NCI-H510A treated with DMSO at 0.1 percent for 48 hours (cell line): ENCODE measurements around the gene PTPN11.
"Not testable (repeated sequence)": the region's sequence is repeated elsewhere in the genome, so short reads cannot be mapped to it uniquely, and the experiment has no call there.

Experiments used
- DNase-seq: peaks from one replicate; lab custom pipeline; 2025; lab: John Stamatoyannopoulos, UW

PTPN11 gene

DNA sequence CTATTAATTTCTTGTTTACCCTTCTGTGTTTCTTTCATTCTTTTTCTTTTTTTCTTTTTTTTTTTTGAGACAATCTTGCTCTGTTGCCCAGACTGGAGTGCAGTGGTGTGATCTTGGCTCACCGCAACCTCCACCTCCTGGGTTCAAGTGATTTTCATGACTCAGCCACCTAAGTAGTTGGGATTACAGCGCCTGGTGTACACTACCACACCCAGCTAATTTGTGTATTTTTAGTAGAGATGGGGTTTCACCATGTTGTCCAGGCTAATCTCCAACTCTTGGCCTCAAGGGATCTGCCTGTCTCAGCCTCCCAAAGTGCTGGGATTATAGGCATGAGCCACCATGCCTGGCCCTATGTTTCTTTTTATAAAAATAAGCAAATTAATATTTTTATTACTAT is 29.4 kb downstream of the PTPN11 start:
- not testable (repeated sequence) for DNase-seq

DNA sequence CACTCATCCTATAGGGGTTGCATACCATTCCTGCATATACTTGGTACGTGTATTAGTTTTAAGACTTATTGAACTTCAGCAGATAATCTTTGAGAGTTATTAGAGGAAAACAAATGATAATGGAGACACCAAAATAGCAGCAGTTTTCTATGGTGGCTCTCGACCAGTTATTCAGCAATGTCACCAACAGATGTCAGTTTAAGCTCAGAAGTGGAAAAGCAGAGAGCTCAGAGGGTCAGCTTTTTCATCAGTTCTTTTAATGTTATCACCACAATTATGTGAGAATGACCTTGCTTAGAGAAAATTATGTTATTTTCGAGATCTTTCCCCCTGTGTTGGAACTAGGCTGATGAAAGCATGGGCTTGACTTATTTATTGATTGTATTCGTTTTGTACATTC is 32.0 kb downstream of the PTPN11 start:
- DNase-seq, result no peak

DNA sequence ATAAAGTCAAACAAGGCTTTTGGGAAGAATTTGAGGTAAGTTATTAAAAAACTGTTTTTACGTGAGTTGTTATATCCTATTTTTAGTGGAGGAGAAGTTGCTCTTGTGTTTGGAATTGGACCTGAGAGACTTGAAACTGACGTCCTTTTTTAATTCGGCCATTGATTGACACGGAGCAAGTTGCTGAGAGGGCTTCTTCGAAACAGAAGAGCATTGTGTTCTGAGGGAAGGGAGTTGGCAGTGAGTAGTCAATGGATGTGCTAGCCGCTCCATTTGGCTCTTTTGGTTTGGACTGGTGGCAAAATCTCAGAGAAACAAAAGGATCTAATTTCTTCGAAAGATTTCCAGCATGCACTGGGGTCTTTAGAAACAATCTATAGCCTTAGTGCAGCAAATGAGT is 37.3 kb downstream of the PTPN11 start:
- DNase-seq, result no peak

DNA sequence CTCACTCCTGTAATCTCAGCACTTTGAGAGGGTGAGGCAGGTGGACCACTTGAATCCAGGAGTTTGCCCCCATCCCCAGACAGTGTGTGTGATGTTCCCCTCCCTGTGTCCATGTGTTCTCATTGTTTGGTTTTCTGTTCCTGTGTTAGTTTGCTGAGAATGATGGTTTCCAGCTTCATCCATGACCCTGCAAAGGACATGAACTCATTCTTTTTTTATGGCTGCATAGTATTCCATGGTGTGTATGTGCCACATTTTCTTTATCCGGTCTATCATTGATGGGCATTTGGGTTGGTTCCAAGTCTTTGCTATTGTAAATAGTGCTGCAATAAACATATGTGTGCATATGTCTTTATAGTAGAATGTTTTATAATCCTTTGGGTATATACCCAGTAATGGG is 38.4 kb downstream of the PTPN11 start:
- not testable (repeated sequence) for DNase-seq

DNA sequence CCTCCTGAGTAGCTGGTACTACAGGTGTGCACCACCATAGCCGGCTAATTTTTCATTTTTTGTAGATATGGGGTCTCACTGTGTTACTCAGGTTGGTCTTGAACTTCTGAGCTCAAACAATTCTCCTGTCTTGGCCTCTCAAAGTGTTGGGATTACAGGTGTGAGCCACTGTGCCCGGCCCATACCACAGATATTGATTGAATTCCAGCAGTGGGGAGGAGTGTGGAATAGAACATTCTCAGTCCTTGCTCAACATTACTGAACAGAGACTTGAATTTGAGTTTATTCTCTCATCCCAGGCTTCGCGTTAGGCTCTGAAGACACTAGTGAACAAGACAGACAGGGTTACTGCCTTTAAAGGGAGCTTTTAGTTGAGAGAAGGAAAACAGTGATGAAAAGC is 39.6 kb downstream of the PTPN11 start:
- DNase-seq, result no peak

DNA sequence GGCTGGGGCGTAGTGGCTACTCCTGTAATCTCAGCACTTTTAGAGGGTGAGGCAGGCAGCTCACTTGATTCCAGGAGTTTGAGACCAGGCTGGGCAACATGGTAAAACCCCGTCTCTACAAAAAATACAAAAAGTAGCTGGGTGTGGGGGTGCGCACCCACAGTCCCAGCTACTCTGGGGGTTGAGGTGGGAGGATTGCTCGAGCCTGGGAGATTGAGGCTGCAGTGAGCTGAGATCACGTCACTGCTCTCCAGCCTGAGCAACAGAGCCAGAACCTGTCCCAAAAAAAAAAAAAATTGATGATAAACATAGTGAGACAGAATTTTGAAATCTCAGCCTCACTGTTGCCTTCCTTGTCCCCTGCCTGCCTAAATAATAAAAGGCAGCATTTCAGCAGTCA is 40.0 kb downstream of the PTPN11 start:
- DNase-seq, result no peak

DNA sequence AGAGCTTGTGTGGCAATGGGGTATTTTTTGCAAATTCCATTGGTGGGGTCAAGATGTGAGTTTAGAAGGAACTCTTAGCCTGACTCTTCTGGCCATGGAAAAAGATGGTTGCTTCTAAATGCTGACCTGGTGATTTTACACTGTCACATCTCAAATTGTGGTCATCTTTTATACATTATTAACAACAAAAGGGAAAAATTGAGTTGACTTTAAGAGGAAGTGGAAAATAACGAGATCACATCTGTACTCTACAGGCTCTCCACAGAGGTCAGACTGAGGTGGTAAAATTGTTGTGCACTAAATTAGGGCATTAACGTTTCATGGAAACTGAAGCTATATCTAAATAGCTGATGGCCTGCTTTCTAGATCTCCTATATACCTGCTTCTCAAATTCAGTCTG is 44.7 kb downstream of the PTPN11 start:
- DNase-seq, result no peak

DNA sequence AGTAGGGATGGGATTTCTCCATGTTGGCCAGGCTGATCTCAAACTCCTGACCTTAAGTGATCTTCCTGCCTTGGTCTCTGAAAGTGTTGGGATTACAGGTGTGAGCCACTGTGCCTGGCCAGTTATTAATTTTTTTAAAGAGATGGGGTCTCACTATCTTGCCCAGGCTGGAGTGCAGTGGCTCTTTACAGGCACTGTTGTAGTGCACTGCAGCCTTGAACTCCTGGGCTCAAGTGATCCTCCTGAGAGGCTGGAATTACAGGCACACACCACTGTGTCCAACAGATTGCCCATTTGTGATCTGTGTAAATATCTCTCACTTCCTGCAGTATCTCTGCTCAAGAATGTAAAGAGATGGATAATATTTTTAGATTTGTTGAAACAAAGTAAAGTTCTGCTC is 45.9 kb downstream of the PTPN11 start:
- no peak for DNase-seq

DNA sequence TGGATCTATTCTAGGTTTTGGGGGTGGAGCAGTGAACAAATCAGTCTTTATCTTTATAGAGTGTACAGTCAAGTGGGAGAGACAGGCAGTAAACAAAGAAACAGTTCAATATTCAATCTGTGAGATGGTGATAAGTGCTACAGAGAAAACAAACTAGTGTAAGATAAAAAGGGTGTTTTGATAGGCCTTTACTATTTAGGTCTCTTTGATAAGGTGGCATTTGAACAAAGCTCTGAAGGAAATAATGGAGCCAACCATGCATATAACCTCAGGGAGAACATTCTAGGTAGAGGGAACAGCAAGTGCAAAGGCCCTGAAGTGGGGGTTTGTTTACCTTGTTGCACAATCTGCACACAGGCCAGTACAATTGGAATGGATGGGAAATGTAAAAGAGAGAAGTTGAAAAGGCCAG is 47.3 kb downstream of the PTPN11 start:
- peak; percentile 96 for DNase-seq

DNA sequence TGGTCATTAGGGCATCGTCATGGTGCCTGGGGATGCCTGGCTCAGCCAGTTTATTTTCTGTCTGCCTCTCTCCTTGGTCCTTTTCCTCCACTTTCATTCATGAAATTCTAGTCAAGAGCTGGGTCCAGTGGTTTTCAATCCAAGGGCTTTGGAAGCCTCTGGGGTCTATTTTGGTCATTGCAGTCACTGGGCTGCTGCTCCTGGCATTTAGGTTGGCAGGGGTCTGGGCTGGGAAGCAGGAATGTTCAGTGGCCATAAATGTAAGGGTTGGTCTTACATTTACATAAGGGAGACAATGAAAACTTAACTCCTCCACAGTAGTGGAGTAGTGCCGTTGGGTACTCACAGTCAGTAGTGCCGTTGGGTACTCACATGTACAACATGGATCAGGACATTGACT is 48.1 kb downstream of the PTPN11 start:
- no peak for DNase-seq

DNA sequence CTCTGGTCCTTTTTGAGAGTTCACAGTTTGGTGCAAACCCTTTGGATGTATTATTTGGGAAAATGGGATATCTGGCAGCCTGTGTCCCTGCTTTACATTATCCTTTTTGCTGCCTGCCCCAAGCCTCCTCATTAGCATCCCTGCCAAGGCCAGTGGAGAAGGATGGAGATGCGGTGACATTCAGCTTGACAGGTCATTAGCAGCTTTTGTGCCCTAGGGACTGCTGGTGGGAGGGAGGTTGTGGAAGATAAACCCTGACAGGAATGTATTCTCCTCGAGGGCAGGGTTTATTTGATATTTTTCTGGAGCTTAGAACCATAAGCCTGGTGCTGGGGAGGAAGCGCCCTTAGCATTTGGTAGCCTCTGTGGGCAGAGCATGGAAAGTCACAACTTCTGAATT is 49.3 kb downstream of the PTPN11 start:
- DNase-seq, result no peak

DNA sequence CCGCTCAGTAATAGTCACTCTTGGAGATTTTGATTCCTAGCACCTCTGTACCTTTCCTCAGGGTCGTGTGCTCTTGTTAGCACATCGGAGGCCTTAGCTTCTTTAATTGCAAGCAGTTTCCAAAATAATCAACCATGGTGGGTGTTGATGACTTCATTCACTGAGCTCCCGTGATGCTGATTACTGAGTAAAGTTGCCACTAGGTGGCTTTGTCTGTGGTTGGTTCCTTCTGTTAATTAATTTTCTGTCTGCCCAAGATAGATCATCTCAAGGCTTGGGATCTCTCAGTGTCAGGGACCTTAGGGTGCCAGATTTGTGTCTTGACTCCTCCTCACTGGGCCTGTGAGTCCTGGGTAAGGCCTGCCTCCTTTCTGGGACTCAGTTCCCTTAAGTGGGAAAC is 54.3 kb downstream of the PTPN11 start:
- no peak for DNase-seq

DNA sequence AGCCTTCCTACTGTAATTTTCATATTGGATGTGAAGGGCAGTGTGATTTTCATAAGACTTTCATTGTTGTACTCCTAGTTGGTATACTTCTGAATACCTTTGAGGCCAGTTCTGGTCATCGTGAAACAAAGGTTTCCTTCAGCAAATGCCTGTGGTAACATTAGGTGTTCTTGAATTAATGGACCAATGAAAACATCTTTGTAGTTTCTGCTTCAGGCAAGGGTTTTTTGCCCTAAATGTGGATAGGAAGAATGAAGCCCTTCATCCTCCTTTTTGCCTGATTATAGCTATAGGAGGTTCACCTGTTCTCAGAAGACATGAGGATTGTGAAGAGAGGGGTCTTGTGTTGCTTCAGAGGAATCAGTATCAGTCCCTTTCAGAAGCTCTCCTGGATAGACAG is 60.7 kb downstream of the PTPN11 start:
- no peak for DNase-seq

DNA sequence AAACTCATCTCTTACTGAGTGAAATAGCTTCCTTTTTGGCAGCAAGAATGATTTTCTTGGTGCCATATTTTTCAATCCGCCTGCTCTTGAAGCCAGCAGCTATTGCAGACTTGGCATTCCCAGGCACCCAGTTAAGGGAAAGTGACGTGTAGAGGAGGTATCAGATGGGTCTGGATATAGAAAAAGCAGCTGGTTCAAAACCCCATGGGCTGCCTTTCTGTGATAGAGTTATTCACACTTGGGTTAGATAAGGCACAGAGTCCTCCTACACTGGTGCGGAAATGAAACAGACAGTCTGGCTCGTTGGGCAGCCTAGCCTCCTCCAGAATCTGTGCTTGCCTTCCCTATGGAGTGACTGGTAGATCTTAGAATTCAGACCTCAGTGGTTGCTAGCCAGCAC is 62.2 kb downstream of the PTPN11 start:
- no peak for DNase-seq

DNA sequence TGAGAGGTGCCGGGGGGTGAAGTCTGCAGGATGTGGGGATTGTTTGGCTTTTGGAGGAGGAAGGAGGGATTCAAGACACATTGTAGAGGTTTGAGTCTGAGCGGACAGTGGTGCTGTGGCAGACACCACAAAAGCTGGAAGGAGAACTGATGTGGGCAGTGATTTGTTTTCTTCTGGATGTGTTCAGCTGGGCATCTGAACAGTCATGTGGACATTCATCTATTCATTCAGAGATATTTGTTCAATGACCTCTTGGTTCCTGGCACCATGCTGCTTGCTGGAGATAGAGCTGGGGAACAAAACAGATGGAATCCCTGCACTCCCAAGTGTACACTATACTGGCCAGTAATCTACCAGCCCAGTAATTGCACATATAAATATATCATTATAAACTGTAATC is 64.0 kb downstream of the PTPN11 start:
- DNase-seq, result no peak

DNA sequence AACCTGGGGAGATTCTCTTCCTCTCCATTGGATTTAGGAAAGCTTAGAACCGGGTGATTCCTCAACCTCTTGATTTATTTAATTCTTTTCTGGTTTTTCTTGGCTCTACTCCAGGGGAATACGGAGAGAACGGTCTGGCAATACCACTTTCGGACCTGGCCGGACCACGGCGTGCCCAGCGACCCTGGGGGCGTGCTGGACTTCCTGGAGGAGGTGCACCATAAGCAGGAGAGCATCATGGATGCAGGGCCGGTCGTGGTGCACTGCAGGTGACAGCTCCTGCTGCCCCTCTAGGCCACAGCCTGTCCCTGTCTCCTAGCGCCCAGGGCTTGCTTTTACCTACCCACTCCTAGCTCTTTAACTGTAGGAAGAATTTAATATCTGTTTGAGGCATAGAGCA is 67.6 kb downstream of the PTPN11 start:
- DNase-seq, result no peak

DNA sequence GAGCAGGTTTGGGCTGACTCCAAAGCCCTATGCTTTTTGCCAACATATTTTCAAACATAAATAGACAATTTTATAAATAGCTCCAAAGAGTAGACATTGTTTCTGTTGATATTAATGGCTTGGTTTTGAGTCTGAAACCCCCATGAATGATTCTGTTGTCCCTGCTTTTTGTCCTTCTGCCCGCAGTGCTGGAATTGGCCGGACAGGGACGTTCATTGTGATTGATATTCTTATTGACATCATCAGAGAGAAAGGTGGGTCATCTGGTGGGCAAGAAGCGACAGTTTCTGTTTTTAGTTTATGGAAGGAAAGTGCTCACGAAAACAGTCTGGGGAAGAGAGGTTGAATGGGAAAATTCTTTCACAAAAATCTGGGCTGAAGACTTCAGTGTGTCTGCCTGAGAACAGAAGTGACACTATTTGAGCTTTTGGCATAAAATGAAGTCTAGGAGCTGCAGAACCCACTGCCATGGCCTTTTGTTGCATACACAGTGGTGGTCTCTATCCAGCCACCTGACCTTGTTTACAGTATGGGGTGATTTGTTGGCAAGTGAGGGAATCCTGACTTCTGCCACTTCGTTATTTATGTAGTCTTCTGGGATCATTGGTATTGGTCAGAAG is 69.6 kb downstream of the PTPN11 start:
- DNase-seq, result no peak

DNA sequence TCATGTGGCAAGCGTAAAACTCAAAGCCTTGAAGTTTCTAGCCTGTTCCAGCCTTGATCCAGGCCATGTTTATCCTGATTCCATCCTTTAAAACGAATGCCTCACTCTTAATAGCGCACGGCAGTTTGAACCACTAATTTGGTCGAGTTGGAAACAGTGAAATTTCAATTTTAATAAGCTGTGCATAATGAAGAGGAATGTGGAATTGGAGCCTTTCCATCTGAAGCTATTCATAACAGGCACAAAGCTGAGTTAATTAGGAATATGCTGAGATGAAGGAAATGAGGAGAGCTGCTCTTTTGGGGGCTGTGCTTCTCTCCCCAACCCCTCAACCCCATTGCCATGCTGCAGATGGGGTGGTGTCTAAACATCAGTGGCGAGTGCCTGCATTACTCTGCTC is 70.7 kb downstream of the PTPN11 start:
- DNase-seq, result no peak

DNA sequence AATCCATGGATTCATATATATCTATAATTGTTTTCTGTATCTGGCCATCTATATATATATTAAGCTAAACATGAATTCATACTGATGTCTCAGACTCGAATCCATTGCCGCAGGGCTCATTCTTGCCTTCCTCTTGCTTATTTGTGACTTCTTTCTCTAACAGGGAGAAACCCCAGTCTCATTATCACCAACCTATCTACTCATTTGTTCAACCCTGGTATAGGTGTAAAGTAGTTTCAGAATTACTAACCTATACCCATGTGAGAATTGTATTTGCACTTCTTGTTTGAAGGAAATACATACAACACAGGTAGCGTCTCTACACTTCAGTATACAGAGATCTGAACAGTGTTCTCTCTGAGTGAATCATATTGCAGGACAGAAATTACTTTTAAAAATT is 77.7 kb downstream of the PTPN11 start:
- no peak for DNase-seq

DNA sequence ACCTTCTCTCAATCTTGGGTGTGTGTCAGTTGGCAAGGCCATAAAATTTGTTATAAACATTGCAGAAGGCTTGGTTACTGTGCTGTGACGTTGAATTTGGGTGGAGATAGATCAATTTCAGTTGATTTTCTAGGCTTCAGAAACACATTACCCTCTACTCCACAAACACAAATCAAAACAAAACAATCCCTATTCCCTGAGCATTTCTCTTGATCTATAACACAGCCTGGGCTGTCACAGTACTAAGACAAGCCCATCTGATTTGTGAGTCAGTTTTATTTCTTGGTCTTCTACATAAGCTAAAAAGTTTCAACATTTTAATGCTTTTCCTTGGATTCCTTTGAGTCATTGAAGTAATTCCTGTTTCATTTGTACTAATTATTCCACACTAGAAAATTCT is 79.8 kb downstream of the PTPN11 start:
- no peak for DNase-seq

DNA sequence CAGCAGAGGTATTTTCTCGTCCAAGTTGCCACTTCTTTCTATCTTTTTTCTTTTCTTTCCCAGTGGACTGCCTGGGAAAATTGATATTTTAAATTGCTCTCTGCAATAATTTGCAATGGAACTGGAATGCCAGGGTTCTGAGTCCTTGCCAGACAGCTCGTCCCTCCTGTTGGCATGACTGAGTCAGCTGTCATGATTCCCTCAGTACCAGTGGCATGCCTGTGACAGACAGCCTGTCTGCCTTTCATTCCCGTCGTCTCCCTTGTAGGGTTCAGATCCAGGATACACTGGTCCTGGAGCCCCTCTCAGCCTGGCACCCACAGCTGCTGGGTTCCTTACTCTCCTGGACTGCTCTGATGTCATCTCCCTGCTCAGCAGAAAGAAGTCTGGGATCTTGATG is 84.8 kb downstream of the PTPN11 start:
- no peak for DNase-seq

DNA sequence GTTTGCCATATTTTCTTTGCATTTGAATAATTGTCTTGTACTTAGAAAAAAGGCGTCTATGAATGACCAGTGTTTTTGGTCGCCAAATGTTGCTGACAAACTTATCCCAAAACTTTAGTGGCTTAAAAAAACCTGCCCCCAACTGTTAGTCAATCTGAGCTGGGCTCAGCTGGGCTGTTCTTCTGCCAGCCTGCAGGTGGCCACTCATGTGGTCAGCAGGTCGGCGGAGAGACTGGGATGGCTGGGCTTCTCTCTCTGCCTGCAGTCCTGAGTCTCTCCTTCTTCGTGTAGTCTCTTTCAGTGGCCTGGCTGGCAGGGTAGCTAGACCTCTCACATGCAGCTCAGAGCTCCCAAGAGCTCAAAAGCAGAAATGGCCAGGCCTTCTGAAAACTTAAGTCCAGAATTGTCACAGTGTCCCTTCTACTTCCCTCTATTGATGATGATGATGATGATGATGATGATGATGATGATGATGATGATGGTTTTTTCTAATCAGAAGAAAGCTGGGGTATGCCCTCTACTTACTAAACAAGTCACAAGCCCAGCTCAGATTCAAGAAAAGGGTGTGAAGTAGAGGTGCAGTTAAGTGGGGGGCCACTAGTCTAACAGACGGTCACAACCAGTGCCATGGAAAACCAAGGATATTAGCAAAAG is 87.9 kb downstream of the PTPN11 start:
- no peak for DNase-seq

DNA sequence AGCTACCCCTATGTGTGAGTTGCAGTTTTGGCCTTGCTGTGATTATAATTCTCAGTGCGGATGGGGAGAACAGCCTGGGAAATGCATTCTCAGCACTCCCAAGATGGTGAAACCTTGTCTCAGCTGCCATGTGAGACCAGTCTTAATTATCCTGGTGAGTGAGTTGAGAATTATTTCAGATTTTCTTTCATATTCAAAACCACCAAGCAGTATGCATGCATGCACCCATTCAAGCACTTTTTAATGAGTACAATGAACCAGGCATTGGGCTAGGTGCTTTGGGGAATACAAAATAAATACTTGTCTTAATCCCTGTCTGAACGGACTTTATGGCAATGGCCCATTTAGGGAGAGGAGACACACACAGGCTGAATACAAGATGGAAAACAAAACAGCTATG is 94.7 kb downstream of the PTPN11 start:
- no peak for DNase-seq

DNA sequence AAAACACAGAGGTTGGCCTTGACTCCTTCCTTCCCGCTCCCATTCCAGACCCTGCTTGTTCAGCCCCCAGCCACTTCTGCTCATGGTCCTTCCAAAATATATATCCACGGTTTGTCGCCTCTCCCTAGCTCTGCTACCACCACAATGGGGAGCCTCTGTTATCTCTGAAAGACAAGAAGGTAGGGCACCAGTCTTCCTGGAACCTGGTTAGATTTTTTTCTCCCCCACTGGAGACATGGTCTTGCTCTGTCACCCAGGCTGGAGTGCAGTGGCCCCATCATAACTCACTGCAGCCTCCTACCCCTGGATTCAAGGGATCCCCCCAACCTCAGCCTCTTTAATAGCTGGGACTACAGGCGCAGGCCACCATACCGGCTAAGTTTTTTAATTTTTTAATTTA is 95.7 kb downstream of the PTPN11 start:
- no peak for DNase-seq
